ENCODE measurements around the gene DCAF15. TPM values are rescaled to one million over a fixed set of nuclear protein-coding genes. Genes with fewer than 3 reads are reported as not detected.

The DCAF15 gene
- total RNA-seq, 4 donors from 2014 or later = 9.5 to 19.6 (median 11.6) TPM

DNA sequence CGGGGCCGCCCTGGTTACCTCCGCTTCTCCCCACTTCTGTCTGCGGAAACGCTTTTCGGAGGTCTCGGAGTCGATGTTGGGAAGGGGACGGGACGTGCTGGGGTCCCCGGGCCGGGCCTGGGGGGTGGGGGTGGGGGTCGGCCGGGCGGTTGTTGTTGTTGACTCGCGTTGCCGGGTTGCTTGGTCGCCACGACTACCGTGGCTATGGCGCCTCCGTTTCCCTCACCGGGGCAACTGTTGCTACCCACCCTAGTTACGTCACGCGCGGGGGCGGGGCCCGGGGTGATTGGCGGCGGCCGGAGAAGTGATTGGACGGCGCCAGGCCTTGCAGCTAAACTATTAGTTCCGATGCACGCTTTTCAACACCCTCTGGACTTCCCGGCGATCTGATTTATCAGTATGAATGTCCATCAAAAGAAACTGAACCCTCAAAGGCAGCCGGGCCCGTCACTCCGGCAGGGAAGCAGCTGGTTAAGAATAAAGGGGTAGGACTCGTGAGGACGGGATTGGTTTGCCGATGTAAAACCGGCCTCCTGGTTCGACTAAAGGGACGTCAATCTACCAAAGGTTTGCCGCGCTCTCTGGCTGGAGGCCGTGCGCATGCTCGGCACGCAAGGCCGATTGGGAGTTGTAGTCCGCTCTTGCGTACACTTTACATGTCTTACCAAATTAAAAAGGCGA, 53.9 kb downstream of the DCAF15 start, which contains the start of gene RFX1:
RFX1 (minus strand) TSS at position 236 of the 681 bp plus-strand sequence. CDS start 12,477 bp downstream, outside the sequence.
- no peak for TF ChIP-seq POLR2A (IDR thresholded peaks at IDR 0.05)
- TF ChIP-seq, protein P1, sequence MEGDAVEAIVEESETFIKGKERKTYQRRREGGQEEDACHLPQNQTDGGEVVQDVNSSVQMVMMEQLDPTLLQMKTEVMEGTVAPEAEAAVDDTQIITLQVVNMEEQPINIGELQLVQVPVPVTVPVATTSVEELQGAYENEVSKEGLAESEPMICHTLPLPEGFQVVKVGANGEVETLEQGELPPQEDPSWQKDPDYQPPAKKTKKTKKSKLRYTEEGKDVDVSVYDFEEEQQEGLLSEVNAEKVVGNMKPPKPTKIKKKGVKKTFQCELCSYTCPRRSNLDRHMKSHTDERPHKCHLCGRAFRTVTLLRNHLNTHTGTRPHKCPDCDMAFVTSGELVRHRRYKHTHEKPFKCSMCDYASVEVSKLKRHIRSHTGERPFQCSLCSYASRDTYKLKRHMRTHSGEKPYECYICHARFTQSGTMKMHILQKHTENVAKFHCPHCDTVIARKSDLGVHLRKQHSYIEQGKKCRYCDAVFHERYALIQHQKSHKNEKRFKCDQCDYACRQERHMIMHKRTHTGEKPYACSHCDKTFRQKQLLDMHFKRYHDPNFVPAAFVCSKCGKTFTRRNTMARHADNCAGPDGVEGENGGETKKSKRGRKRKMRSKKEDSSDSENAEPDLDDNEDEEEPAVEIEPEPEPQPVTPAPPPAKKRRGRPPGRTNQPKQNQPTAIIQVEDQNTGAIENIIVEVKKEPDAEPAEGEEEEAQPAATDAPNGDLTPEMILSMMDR (IDR thresholded peaks at IDR 0.05) = no peak
- Histone ChIP-seq H3K36me3 (no peaks in the 10 kb centered on the region), H3K4me1 (peaks cover 39 to 40% of the 10 kb centered on the region in 2 donors), H3K27ac (peak within 1 kb of the TSS; percentile 98 to 100 (median 100)), H3K4me3 (replicated peaks in 1 of 3) (peak within 1 kb of the TSS; percentile 73 to 99 (median 77)), H3K27me3 (no peaks in the 10 kb centered on the region), H3K9me3 (no peaks in the 10 kb centered on the region)
- WGBS, 2 donors = 0 to 1% methylated on average over 27 to 39 of the region's 58 CpGs
- peak; percentile 99 to 100 for DNase-seq
- intact Hi-C loops (cut with DNase I) = no loop called here

DNA sequence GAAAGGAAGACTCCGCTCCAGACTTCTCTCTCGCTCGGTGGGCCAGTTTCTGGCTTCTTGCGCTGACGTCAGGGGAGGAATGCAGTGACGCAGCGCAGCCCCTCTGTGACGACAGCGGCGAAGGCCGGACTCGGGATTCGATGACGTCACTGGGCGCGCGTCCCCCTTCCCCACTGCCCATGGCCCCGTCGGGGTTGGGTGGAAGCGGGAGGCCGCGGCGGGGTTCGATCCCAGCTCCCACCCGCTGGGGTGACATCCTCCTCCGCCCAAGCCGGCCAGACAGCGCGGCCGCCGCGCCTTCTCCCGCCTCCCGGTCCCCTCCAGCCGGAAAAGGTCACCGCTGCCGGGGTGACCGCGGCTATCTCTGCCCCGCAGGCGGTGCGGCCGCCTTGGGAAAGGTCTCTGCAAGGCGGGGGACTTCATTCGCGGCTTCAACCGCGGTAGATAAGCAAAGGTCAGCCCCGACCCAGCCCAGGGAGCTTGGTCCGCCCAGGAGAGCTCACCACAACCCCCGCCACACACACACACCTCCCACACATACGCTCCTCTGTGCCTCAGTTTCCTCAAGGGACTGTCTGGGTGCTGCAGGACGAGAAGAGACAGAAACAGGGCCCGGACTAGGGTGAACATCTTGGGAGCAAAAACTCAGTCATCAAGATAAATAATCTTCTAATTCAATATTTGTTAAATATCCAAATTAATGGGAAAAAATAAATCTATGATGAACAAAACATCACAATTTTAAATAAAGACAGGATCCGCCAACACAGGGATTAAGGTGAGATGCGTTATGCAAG, 54.7 kb downstream of the DCAF15 start:
- H3K36me3 ChIP-seq = no peaks in the 10 kb centered on the region
- H3K4me3 ChIP-seq (replicated peaks in 1 of 3) = peak overlapping the region; percentile 50 to 77 (median 55)
- peaks cover 32 to 35% of the 10 kb centered on the region in 2 donors for H3K4me1 ChIP-seq
- 13 to 34% methylated on average over 10 to 37 of the region's 56 CpGs for WGBS, 2 donors
- peak overlapping the region; percentile 98 for H3K27ac ChIP-seq
- no peaks in the 10 kb centered on the region for H3K9me3 ChIP-seq
- no peaks in the 10 kb centered on the region for H3K27me3 ChIP-seq
- no peak for DNase-seq
- intact Hi-C loops (cut with DNase I) = no loop called here
- peak in 1 of 2 donors; percentile 49 for TF ChIP-seq POLR2A (IDR thresholded peaks at IDR 0.05)
- TF ChIP-seq, protein P1 (IDR thresholded peaks at IDR 0.05) = peak in 2 of 6 experiments; percentile 10 to 36

Other genes with a start within 250 kb of the DCAF15 start
- 10 to 100 TPM; 53.0 to 90.4 (median 70.6) TPM for gene MRI1, start 188.0 kb upstream of the DCAF15 start, total RNA-seq
- 100 to 1,000 TPM in 2 of 4 donors, 10 to 100 TPM in 2; 50.2 to 191 (median 139) TPM for gene C19orf53, start 178.1 kb upstream of the DCAF15 start, total RNA-seq
- gene ZSWIM4, start 157.1 kb upstream of the DCAF15 start, total RNA-seq = 10 to 100 TPM in 1 of 4 donors, 1 to 10 TPM in 3; 6.9 to 15.6 (median 8.9) TPM
- not detected for gene NANOS3, start 75.4 kb upstream of the DCAF15 start, total RNA-seq
- 1 to 10 TPM in 3 of 4 donors, under 1 TPM in 1; 0.34 to 1.7 (median 1.0) TPM for gene BRME1, start 46.4 kb upstream of the DCAF15 start, total RNA-seq
- 10 to 100 TPM; 29.3 to 36.4 (median 31.3) TPM for gene CC2D1A, start 46.3 kb upstream of the DCAF15 start, total RNA-seq
- 1 to 10 TPM in 1 of 4 donors, under 1 TPM in 2, not detected in 1; 0.40 to 1.4 (median 0.63) TPM for gene PODNL1, start 14.1 kb upstream of the DCAF15 start, total RNA-seq
- gene RFX1, start 53.8 kb downstream of the DCAF15 start, total RNA-seq = 1 to 10 TPM; 4.8 to 9.1 (median 9.1) TPM
- not detected for gene RLN3, start 75.6 kb downstream of the DCAF15 start, total RNA-seq
- gene IL27RA, start 79.3 kb downstream of the DCAF15 start, total RNA-seq = 1 to 10 TPM; 1.9 to 4.9 (median 3.4) TPM
- gene PALM3, start 109.6 kb downstream of the DCAF15 start, total RNA-seq = 1 to 10 TPM; 4.8 to 9.6 (median 6.8) TPM
- 1 to 10 TPM; 7.9 to 9.9 (median 9.1) TPM for gene MISP3, start 120.3 kb downstream of the DCAF15 start, total RNA-seq
- gene C19orf67, start 133.3 kb downstream of the DCAF15 start, total RNA-seq = not detected
- 10 to 100 TPM; 15.2 to 27.3 (median 22.7) TPM for gene SAMD1, start 138.2 kb downstream of the DCAF15 start, total RNA-seq
- gene PRKACA, start 165.3 kb downstream of the DCAF15 start, total RNA-seq = 10 to 100 TPM; 33.2 to 69.4 (median 55.5) TPM
- gene ASF1B, start 184.1 kb downstream of the DCAF15 start, total RNA-seq = 1 to 10 TPM in 2 of 4 donors, under 1 TPM in 2; 0.54 to 2.6 (median 0.95) TPM